Muscle of leg (tissue), 11 donors: ENCODE results near the gene TMEM163. TPM values are rescaled to one million over a fixed set of nuclear protein-coding genes. Genes with fewer than 3 reads are reported as not detected.
"Not testable (repeated sequence)": the region's sequence is repeated elsewhere in the genome, so short reads cannot be mapped to it uniquely, and the experiment has no call there.

Experiments used
- DNase-seq: peaks from one replicate; pipeline ENCODE4 v3.0.0; 2013
- H3K27ac ChIP-seq: one replicate; pipeline ENCODE4 v1.5.1; 2013; ENCODE audit warnings: mild to moderate bottlenecking, low read length, control low read depth
- H3K27me3 ChIP-seq: one replicate; pipeline ENCODE4 v1.6.1; 2013; ENCODE audit warnings: low read length; ENCODE audit not compliant: control insufficient read depth, insufficient read depth
- H3K36me3 ChIP-seq: one replicate; pipeline ENCODE4 v1.6.1; 2013; ENCODE audit warnings: low read length; ENCODE audit not compliant: control insufficient read depth, insufficient read depth
- H3K4me1 ChIP-seq: one replicate; pipeline ENCODE4 v1.6.1; 2013; ENCODE audit warnings: low read length; ENCODE audit not compliant: control insufficient read depth, insufficient read depth
- H3K4me3 ChIP-seq: one replicate; pipeline ENCODE4 v1.5.1; 2013; ENCODE audit warnings: low read length, control low read depth
- H3K9me3 ChIP-seq: replicated peaks from 2 replicates; pipeline ENCODE4 v1.6.1; 2013; ENCODE audit warnings: low read depth, low read length; ENCODE audit not compliant: control insufficient read depth
- WGBS: methylation state at CpG from one replicate; pipeline ENCODE4 v1.1.5; 2013; ENCODE audit warnings: missing lambda C conversion rate; ENCODE audit not compliant: insufficient coverage; 5-methylcytosine and 5-hydroxymethylcytosine counted together
- polyA plus RNA-seq, 8 donors: library from polyadenylated mRNA; unstranded; fragments of 120-200 nt; gene quantifications; one replicate each; pipeline versions ENCODE4 v1.2.1 to v1.2.3, GENCODE V29; 2013; ENCODE audit warnings: inconsistent platforms in 1 of 8, low replicate concordance in 1 of 8; ENCODE audit not compliant: insufficient read length in 8 of 8, insufficient read depth in 1 of 8
- total RNA-seq: library from RNA; stranded (reverse); fragments of 120-200 nt; gene quantifications from one replicate; pipeline ENCODE4 v1.2.4, GENCODE V29; 2013

TMEM163 gene
- total and polyA plus RNA-seq, 9 donors = 0.66 to 3.5 (median 1.8) TPM

DNA sequence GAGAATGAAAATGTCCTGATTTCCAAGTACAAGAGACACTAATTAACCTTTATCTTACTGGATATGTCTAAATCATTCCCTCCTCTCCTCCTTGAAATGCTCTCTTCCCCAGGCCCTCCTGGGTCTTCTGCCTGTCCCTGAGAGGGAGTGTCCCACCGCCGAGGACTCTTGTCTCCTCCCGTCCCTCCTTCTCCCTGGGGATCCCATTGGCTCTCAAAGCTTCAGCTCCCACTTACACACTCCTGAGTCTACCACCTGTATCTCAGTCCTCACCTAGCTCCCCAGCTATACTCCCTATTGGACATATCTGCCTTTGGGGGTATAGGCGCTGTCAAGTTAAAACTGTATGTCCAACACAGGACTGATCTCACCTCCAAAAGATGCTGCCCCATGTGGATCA lies 116.1 kb downstream of the TMEM163 start:
- Histone ChIP-seq H3K27me3 (no peaks in the 10 kb centered on the region), H3K9me3 (no peaks in the 10 kb centered on the region), H3K4me3 (no peak overlapping the region), H3K4me1 (no peaks in the 10 kb centered on the region), H3K27ac (no peak overlapping the region), H3K36me3 (no peaks in the 10 kb centered on the region)
- 68% methylated on average over 4 of the region's 4 CpGs for WGBS
- no peak for DNase-seq

DNA sequence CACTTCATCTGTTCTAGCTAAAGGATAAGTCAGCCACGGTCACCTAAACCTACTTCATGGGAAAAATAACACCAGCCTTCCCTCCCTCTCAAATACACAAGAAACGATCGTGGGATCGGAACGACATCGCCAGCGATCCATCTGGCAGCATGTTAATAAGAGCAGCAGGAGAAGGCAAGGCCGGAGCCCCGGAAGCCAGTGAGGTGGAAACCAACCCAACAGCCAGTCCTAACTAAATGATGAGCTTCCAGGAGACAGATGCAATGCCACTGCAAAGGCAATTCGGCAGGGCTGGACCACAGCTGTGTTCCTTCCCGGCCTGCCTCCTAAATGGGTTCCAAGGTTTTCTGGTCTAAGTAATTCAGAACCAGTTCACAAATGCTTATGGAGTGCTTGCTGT lies 117.5 kb downstream of the TMEM163 start:
- Histone ChIP-seq H3K27me3 (no peaks in the 10 kb centered on the region), H3K36me3 (no peaks in the 10 kb centered on the region), H3K27ac (no peak overlapping the region), H3K4me1 (no peaks in the 10 kb centered on the region), H3K4me3 (no peak overlapping the region), H3K9me3 (no peaks in the 10 kb centered on the region)
- no peak for DNase-seq
- 89% methylated on average over 10 of the region's 11 CpGs for WGBS

DNA sequence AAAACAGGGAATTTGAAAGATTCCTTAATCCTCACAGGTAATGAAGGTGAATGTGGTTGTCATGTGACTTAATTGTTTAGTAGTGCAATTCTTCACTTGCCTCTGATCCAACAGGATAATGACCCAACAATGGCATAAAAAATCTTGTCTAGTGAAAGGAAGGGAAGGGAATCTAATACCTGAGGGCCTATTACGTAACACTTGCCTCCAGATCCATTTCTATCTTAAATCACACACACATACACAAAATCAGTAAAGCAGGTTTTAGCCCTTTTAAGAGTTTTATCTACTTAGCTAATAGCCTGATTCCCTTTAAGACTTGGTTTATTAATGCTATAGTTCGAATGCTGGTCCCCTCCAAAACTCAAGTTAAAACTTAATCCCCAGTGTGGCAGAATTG lies 118.6 kb downstream of the TMEM163 start:
- H3K4me1 ChIP-seq = no peaks in the 10 kb centered on the region
- no peaks in the 10 kb centered on the region for H3K9me3 ChIP-seq
- no peak overlapping the region for H3K27ac ChIP-seq
- WGBS = no CpG with 5 or more reads among the region's 2 CpGs
- H3K27me3 ChIP-seq = no peaks in the 10 kb centered on the region
- H3K36me3 ChIP-seq = no peaks in the 10 kb centered on the region
- no peak overlapping the region for H3K4me3 ChIP-seq
- no peak for DNase-seq

DNA sequence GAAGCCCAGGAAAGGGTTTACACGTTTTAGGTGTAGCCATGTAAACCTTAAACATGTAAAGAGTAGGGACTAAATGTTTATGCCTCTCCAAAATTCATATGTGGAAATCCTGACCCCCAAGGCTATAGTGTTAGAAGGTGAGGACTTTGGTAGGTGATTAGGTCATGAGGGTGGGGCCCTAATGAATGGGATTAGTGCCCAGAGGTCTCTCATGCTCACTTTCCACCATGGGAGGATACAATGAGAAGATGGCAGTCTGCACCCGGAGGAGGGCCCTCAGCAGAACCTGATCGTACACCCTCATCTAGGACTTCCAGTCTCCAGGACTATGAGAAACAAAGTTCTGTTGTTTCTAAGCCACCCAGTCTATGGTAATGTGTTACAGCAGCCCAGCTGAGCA lies 119.6 kb downstream of the TMEM163 start:
- Histone ChIP-seq H3K27me3 (no peaks in the 10 kb centered on the region), H3K9me3 (no peaks in the 10 kb centered on the region), H3K36me3 (no peaks in the 10 kb centered on the region), H3K27ac (no peak overlapping the region), H3K4me1 (no peaks in the 10 kb centered on the region), H3K4me3 (no peak overlapping the region)
- WGBS = no CpG with 5 or more reads among the region's 3 CpGs
- no peak for DNase-seq

DNA sequence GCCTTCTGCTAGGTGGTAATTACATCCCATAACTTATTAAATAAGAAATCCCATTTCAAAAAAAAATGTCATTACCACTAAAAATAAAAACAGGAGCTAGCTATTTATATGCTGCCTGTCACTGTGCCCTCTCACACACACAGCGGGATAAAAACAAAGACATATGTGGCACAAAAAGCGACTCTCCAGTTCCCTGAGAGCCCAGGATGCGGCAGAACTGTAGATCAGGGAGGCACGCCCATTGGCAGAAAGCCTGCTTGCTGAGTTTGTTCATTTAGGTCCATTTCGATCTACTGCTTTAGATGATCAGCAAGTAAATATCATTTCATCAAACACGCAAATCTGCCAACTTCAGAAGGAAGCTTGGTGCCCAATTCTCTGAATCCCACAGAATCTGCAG lies 124.4 kb downstream of the TMEM163 start:
- no peaks in the 10 kb centered on the region for H3K27me3 ChIP-seq
- 78% methylated on average over 5 of the region's 6 CpGs for WGBS
- H3K4me1 ChIP-seq = no peaks in the 10 kb centered on the region
- no peaks in the 10 kb centered on the region for H3K36me3 ChIP-seq
- peaks cover 12% of the 10 kb centered on the region for H3K9me3 ChIP-seq
- no peak overlapping the region for H3K4me3 ChIP-seq
- no peak overlapping the region for H3K27ac ChIP-seq
- DNase-seq = no peak

DNA sequence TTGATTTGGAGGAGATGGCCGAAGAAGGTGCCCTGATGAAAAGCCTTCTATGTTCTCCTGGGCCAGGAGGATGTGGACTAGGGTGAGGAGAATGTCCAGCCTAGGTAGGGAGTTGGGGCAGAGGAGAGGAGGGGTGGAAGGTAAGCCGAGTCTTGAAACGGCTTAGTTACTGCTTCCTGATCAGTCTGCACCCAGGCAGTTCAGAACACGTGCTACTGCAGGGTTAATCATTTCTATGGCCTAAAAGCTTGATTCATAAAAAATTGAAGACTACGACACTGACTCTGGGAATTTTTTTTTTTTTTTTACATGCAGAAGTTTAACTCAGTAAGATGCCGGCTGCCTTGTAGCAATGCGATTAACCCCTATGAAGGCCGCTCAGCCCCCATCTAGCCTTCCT lies 125.3 kb downstream of the TMEM163 start:
- no peaks in the 10 kb centered on the region for H3K4me1 ChIP-seq

DNA sequence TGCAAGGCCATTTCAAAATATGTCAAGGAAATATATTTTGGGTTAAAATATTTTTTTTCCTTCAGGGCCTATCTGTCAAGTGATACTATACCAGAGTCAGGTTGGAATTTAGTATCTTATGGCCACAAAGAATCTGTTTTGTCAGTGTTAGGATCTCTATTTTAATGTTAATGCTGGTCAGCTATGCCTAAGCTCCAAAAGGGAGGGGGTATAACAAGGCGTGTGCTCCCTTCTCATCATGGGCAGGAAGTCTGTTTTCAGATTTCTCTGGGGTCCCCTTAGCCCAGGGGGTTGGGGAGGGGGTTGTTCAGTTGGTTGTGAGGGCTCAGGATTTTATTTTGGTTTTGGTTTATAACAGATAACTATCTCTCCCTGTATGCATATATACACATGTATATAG lies 126.4 kb downstream of the TMEM163 start:
- no peak for DNase-seq
- H3K36me3 ChIP-seq = no peaks in the 10 kb centered on the region
- H3K9me3 ChIP-seq = peaks cover 12% of the 10 kb centered on the region
- H3K27me3 ChIP-seq = no peaks in the 10 kb centered on the region
- H3K27ac ChIP-seq = no peak overlapping the region
- WGBS = no CpG with 5 or more reads among the region's 1 CpG
- no peak overlapping the region for H3K4me3 ChIP-seq
- no peaks in the 10 kb centered on the region for H3K4me1 ChIP-seq

More for the DNA sequence above, 125.3 kb downstream of the TMEM163 start:
- H3K36me3 ChIP-seq = no peaks in the 10 kb centered on the region
- H3K27ac ChIP-seq = no peak overlapping the region
- no peak for DNase-seq
- WGBS = 62% methylated on average over 4 of the region's 8 CpGs
- H3K27me3 ChIP-seq = no peaks in the 10 kb centered on the region
- peaks cover 12% of the 10 kb centered on the region for H3K9me3 ChIP-seq
- no peak overlapping the region for H3K4me3 ChIP-seq

DNA sequence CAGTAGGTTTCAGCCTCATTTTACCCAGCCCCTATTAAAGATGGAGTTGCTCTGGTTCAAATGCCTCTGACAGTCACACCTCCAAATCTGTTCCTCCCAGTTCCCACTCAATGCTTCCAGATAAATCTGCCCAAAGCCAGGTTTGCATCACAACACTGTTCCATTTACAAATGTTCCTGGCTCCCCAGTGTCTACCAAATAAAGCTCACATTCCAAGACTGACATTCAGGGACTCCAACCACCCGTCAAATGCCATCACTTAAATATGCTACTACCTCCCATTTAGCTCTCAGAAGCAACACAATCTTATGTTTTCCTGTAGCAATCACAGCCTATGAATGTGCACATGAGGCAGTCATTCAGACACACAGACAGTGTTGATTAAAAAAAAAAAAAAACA lies 127.3 kb downstream of the TMEM163 start:
- 40% methylated on average over 1 of the region's 1 CpG for WGBS
- no peaks in the 10 kb centered on the region for H3K4me1 ChIP-seq

DNA sequence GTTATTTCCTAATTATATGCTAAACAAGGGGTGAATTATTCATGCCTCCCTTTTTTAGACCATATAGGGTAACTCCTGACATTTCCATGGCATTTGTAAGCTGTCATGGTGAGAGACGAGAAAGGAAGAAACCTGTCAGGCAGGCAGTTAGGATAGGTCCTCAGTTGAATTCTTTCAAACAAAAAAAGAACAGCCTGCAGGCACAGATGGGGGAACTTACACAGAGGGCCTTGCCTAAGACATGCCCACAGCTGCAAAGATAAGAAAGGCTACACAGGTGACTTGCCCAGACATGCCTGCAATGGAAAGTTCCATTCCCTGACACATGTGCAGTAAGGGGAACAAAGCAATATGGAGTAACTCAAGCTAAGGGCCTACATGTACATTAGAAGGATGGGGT lies 128.1 kb downstream of the TMEM163 start:
- no peaks in the 10 kb centered on the region for H3K36me3 ChIP-seq
- WGBS = 100% methylated on average over 1 of the region's 1 CpG
- no peak for DNase-seq
- H3K4me3 ChIP-seq = no peak overlapping the region
- peaks cover 12% of the 10 kb centered on the region for H3K9me3 ChIP-seq
- no peaks in the 10 kb centered on the region for H3K27me3 ChIP-seq
- no peak overlapping the region for H3K27ac ChIP-seq
- H3K4me1 ChIP-seq = no peaks in the 10 kb centered on the region

More for the DNA sequence above, 127.3 kb downstream of the TMEM163 start:
- Histone ChIP-seq H3K27ac (no peak overlapping the region), H3K9me3 (peaks cover 12% of the 10 kb centered on the region), H3K27me3 (no peaks in the 10 kb centered on the region), H3K36me3 (no peaks in the 10 kb centered on the region), H3K4me3 (no peak overlapping the region)
- DNase-seq = no peak

DNA sequence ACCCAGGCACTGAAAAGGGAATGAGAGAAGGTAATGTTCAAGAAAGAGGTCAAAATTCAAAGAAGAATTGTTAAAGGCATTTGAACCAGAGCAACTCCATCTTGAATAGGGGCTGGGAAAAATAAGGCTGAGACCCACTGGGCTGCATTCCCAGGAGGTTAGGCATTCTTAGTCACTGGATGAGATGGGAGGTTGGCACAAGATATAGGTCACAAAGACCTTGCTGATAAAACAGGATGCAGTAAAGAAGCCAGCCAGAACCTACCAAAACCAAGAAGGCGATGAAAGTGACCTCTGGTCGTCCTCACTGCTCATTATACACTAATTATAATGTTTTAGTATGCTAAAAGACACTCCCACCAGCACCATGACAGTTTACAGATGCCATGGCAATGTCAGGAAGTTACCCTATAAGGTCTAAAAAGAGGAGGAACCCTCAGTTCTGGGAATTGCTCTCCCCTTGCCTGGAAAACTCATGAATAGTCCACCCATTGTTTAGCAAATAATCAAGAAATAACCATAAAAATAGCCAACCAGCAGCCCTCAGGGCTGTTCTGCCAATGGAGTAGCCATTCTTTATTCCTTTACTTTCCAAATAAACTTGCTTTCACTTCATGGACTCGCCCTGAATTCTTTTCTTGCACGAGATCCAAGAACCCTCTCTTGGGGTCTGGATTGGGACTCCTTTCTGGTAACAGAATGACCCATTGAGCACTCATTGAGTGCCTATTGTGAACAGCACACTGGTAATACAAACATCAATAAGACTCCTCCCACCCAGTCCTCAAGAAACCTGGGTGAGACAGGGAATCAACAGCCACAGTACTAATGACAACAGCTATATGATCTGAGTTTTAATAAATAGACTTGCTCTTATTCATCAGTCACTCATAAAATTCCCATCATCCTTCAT lies 129.4 kb downstream of the TMEM163 start:
- not testable (repeated sequence) for H3K27me3 ChIP-seq, H3K36me3 ChIP-seq, H3K4me1 ChIP-seq, H3K27ac ChIP-seq, DNase-seq, H3K4me3 ChIP-seq
- peaks cover 12% of the 10 kb centered on the region for H3K9me3 ChIP-seq
- no CpG with 5 or more reads among the region's 4 CpGs for WGBS
